NB4 (cell line): Measurements from ENCODE around the gene STON1.

ENCODE experiments used
- DNase-seq: peaks from one replicate; pipeline ENCODE4 v3.0.0; 2010; ENCODE audit warnings: low read depth
- H3K4me3 ChIP-seq: one replicate; pipeline ENCODE4 v1.5.1; 2011; ENCODE audit warnings: mild to moderate bottlenecking, low read depth, low read length, moderate library complexity
- MYC ChIP-seq: IDR thresholded peaks from 2 replicates; pipeline ENCODE4 v1.6.1; 2011; ENCODE audit warnings: low read depth, low read length
- POLR2A ChIP-seq: IDR thresholded peaks from 2 replicates; pipeline ENCODE4 v1.6.1; 2011; ENCODE audit warnings: mild to moderate bottlenecking; ENCODE audit not compliant: insufficient read length; ENCODE audit errors: extremely low read depth
- TF ChIP-seq, protein P1 (sequence below): IDR thresholded peaks from one replicate; pipeline ENCODE4 v1.5.1; 2012; ENCODE audit warnings: low read depth, low read length
- TF ChIP-seq, protein P2 (sequence below): IDR thresholded peaks from 2 replicates; pipeline ENCODE4 v1.6.1; 2011; ENCODE audit warnings: low read depth, low read length

STON1 gene

DNA sequence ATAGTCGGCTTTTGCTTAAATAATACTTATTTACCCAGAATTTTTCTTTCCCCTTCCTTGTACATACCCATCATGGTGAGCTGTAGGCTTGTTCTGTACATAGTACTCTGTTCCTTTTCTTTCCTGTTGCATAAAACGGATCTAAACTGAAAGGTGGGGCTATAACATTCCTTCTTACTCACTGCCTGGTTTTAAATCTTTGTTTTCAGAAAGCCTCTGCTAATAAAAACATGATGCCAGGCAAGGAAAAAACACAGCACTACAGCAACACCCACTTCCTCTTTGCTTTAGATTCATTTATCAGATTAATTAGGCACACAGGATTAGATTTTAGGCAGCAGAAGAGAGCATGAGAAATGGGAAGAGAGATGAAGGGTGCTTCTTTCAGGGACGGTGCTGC is 19.6 kb upstream of the STON1 start:
- no peak for DNase-seq
- TF ChIP-seq MYC (no peak), POLR2A (no peak)
- TF ChIP-seq, protein P1, sequence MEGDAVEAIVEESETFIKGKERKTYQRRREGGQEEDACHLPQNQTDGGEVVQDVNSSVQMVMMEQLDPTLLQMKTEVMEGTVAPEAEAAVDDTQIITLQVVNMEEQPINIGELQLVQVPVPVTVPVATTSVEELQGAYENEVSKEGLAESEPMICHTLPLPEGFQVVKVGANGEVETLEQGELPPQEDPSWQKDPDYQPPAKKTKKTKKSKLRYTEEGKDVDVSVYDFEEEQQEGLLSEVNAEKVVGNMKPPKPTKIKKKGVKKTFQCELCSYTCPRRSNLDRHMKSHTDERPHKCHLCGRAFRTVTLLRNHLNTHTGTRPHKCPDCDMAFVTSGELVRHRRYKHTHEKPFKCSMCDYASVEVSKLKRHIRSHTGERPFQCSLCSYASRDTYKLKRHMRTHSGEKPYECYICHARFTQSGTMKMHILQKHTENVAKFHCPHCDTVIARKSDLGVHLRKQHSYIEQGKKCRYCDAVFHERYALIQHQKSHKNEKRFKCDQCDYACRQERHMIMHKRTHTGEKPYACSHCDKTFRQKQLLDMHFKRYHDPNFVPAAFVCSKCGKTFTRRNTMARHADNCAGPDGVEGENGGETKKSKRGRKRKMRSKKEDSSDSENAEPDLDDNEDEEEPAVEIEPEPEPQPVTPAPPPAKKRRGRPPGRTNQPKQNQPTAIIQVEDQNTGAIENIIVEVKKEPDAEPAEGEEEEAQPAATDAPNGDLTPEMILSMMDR, result no peak
- TF ChIP-seq, protein P2, sequence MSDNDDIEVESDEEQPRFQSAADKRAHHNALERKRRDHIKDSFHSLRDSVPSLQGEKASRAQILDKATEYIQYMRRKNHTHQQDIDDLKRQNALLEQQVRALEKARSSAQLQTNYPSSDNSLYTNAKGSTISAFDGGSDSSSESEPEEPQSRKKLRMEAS, result no peak
- no peak overlapping the region for H3K4me3 ChIP-seq

DNA sequence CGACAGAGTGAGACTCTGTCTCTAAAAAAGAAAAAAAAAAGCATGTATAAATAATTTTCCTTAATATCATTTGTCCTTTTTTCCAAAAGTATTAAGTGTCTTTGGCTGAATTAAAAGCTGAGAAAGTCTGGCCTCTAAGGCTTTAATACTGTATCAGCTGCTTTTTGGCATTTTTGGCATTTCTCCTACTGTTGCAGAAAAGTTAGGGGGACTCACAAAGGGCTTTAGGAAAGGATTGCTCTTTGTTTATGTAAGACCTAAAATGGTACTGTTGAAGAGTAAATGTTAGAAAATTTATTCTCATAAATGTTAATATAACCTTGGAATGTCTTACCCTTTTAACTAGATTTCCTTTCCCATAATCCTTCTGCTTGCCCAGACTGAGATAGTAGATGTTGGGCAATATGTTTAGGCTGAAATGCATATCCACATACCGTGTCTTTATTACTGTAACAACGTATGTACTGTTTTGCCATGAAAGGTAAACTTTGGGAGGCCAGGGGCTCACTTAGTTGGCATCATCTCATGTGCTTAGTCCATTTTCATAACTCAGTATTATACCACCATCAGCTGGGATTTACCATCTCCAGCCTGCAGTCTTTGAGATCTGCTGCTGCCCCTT is 18.0 kb upstream of the STON1 start:
- no peak for TF ChIP-seq MYC
- TF ChIP-seq, protein P2, result no peak
- TF ChIP-seq, protein P1, result no peak
- H3K4me3 ChIP-seq, result no peak overlapping the region
- DNase-seq, result no peak

DNA sequence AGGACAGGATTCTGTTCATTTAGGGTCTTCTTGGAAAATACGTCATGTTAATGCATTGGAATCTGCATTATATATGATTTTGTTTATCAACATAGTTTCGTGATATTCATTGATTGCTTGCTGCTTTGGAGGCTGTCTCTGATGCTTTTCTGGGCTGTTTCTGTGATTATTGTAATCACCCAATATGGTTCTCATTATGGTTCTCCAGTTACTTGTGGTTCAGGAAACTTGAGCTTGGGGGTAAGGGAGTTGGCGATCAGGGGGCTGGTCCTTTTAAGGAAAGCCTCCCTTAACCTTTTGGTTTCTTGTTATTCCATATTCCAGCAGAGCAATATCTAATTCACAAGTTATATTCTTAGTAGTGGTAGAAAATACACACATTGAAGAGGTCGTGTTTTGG is 17.4 kb upstream of the STON1 start:
- DNase-seq, result no peak
- no peak overlapping the region for H3K4me3 ChIP-seq
- TF ChIP-seq POLR2A, result no peak
- TF ChIP-seq, protein P1, result no peak
- no peak for TF ChIP-seq MYC
- TF ChIP-seq, protein P2, result no peak

DNA sequence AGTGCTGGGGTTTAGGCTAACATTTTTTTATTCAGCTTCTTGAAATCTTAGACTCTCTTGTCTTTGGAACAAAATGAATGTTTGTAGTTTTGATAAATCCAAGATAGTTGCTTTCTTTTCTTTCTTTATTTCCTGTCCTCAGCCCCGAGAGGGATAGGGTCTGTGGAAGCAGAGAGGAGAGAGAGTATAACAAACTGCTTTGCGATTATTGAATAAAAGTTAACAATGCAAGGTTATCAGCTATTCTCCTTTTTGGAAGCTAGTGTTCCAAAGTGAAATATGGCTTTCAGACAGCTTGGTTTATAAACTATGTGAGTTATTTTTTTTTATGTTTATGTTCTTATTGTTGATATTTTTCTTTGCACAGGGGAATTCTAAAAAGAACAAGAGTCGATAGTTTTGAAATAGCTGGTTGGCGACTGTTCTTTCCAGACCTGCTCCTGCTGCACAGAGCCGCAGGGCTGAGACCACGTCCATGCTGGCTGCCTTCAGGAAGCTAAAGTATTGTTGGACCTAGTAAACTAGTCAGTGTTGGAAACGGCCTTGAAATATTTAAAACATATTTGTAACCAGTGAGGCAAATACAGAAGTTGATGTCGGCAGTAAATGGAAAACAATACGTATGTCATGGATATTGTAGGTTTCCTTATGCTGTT is 15.5 kb upstream of the STON1 start:
- TF ChIP-seq, protein P1, result no peak
- TF ChIP-seq, protein P2, result no peak
- TF ChIP-seq MYC (no peak), POLR2A (no peak)
- no peak overlapping the region for H3K4me3 ChIP-seq
- no peak for DNase-seq

DNA sequence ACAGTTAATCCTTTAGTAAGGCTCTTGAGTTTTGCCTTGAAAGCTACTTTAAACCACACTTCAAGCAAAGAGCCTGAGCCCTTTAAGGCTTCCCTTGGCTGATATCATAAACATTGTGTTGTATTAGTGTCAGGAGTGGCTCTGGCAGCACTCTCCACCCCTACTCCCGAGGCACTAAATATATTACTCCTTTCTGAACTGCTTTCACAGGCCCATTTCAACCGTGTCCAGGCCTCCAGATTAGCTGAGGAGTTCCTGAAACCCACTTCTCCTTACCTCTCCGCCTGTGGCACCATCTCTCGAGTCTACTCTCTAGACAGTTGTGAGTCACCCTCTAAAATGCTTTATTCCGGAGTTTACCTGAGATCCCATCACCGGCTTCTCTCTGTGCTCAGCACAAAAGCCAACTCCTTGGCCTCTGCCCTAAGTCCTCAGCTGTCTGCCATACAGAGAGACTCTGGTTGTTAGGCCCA is 14.4 kb upstream of the STON1 start:
- no peak overlapping the region for H3K4me3 ChIP-seq
- TF ChIP-seq, protein P2, result no peak
- no peak for TF ChIP-seq MYC
- TF ChIP-seq, protein P1, result no peak
- no peak for DNase-seq
